ENCODE measurements around the gene ARHGAP23.
"Not testable (repeated sequence)": the region's sequence is repeated elsewhere in the genome, so short reads cannot be mapped to it uniquely, and the experiment has no call there.

DNA sequence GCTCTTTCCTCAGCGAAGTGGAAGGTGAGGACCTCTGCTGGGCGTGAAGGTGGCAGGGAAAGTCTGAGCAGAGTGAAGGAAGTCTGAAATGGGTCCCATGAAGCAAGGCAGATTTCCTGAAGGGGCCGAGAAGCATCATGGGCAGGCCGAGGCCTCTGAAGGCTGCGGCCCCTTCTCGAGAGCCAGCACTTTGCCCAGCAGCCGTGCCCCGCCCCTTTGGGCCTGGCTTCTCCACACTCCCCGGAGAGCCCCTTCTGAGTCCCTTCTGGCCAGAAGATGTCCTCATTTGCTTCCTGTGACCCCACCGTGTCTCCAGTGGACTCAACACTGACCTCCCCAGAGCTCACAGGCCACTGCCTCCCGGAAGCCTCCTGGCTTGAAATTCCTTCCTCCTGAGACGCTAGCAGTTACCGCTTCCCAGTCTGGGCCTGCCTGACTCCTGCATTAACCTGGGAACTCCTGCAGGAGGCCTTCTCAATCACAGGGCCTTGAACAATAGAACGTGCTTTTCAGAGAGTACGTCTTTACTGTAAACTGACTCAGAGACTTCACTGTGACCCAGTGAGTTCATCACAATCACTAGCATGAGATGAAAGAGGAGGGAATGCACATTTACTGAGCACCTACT is 75.1 kb downstream of the ARHGAP23 start:
- TF ChIP-seq, protein P1, sequence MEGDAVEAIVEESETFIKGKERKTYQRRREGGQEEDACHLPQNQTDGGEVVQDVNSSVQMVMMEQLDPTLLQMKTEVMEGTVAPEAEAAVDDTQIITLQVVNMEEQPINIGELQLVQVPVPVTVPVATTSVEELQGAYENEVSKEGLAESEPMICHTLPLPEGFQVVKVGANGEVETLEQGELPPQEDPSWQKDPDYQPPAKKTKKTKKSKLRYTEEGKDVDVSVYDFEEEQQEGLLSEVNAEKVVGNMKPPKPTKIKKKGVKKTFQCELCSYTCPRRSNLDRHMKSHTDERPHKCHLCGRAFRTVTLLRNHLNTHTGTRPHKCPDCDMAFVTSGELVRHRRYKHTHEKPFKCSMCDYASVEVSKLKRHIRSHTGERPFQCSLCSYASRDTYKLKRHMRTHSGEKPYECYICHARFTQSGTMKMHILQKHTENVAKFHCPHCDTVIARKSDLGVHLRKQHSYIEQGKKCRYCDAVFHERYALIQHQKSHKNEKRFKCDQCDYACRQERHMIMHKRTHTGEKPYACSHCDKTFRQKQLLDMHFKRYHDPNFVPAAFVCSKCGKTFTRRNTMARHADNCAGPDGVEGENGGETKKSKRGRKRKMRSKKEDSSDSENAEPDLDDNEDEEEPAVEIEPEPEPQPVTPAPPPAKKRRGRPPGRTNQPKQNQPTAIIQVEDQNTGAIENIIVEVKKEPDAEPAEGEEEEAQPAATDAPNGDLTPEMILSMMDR (conservative IDR thresholded peaks at IDR 0.05), result not testable (repeated sequence)
- TF ChIP-seq EZH2 (IDR thresholded peaks at IDR 0.05; ENCODE audit: low read depth), result not testable (repeated sequence)
